GM12878 (cell line): ENCODE results near the gene DENR. TPM values are rescaled to one million over a fixed set of nuclear protein-coding genes. Genes with fewer than 3 reads are reported as not detected.
A peak's percentile ranks its signal among the peaks of the same experiment; 100 is the strongest.

Experiments used
- ATAC-seq: fragments of 200-7000 bp; cut with Tn5 transposase; 3 replicates; pipeline ENCODE4 v1.9.1; 2020; ENCODE audit warnings: mild to moderate bottlenecking, moderate library complexity
- BruUV-seq: library from RNA; stranded (reverse); fragments of 400-500 nt; replicated peaks from 2 replicates; lab custom pipeline; 2021; lab: Mats Ljungman, UMichigan
- CTCF ChIA-PET: fragments of 300-600 bp; sonication (Branson Sonifier 250); formaldehyde crosslinking; extraction: SDS; loops from one replicate; lab custom pipeline; 2021; ENCODE audit warnings: inconsistent platforms; lab: Yijun Ruan, JAX
- POLR2A ChIA-PET: fragments of 350-600 bp; formaldehyde crosslinking; extraction: SDS; loops from one replicate; lab custom pipeline; 2021; ENCODE audit warnings: inconsistent platforms; lab: Charles Lee
- RAD21 ChIA-PET: fragments of 300-600 bp; sonication (Branson Sonifier 250); formaldehyde crosslinking; loops from one replicate; lab custom pipeline; 2023; ENCODE audit warnings: antibody characterized with exemption; ENCODE audit not compliant: unreplicated experiment; lab: Charles Lee
- SMC1A ChIA-PET: fragments of 300-600 bp; sonication (Branson Sonifier 250); formaldehyde crosslinking; loops from one replicate; lab custom pipeline; 2023; ENCODE audit not compliant: unreplicated experiment, uncharacterized antibody; lab: Charles Lee
- DNase-seq: peaks from one replicate; pipeline ENCODE4 v3.0.0-alpha.2; 2011; ENCODE audit warnings: low read depth, low spot score
- FAIRE-seq: peaks from 3 replicates; lab custom pipeline; 2011; peaks lifted over from hg19 to GRCh38; lab: Jason Lieb, UNC
- H2AFZ ChIP-seq: 2 replicates; pipeline ENCODE4 v1.6.0; 2011; ENCODE audit warnings: low read depth, low read length, control low read depth; ENCODE audit not compliant: control insufficient read depth
- H3K27ac ChIP-seq: 2 replicates; pipeline ENCODE4 v1.5.1; 2011; ENCODE audit warnings: control low read depth; ENCODE audit not compliant: control insufficient read depth, insufficient read depth
- H3K27me3 ChIP-seq, 2 experiments: replicated peaks in 1 of 2; 2 replicates each; pipeline versions ENCODE4 v1.6.0 to v1.6.1; 2011; ENCODE audit warnings: low read length in 1 of 2; ENCODE audit not compliant: control insufficient read depth in 2 of 2, insufficient read depth in 2 of 2
- H3K36me3 ChIP-seq, 2 experiments: 2 replicates each; pipeline ENCODE4 v1.5.1; 2011; ENCODE audit warnings: low read length in 1 of 2; ENCODE audit not compliant: control insufficient read depth in 2 of 2, insufficient read depth in 2 of 2
- H3K4me1 ChIP-seq: 2 replicates; pipeline ENCODE4 v1.6.1; 2011; ENCODE audit warnings: mild to moderate bottlenecking, low read length, moderate library complexity, mixed read lengths; ENCODE audit not compliant: control insufficient read depth, insufficient read depth
- H3K4me2 ChIP-seq: 2 replicates; pipeline ENCODE4 v1.6.0; 2011; ENCODE audit warnings: control low read depth; ENCODE audit not compliant: control insufficient read depth, insufficient read depth
- H3K4me3 ChIP-seq: fragments of 200-600 bp; sonication (generic); 2 replicates; pipeline ENCODE4 v1.5.1; 2016
- H3K79me2 ChIP-seq: 2 replicates; pipeline ENCODE4 v1.6.0; 2011; ENCODE audit warnings: low read length; ENCODE audit not compliant: control insufficient read depth, insufficient read depth
- H3K9ac ChIP-seq: 2 replicates; pipeline ENCODE4 v1.8.0; 2011; ENCODE audit warnings: low read length, control low read depth, mixed read lengths; ENCODE audit not compliant: control insufficient read depth, insufficient read depth
- H3K9me3 ChIP-seq: replicated peaks from 3 replicates; pipeline ENCODE4 v1.5.1; 2011; ENCODE audit warnings: mild to moderate bottlenecking, low read length; ENCODE audit not compliant: control insufficient read depth, insufficient read depth
- H4K20me1 ChIP-seq: 2 replicates; pipeline ENCODE4 v1.6.0; 2011; ENCODE audit not compliant: control insufficient read depth, insufficient read depth
- EED ChIP-seq: sonication (generic); IDR thresholded peaks from 2 replicates; pipeline ENCODE4 v1.6.1; 2016; ENCODE audit warnings: antibody characterized with exemption, low read depth
- RAD21 ChIP-seq: IDR thresholded peaks from 2 replicates; pipeline ENCODE4 v1.6.1; 2011; ENCODE audit warnings: mild to moderate bottlenecking, low read depth, low read length, moderate library complexity; ENCODE audit not compliant: insufficient read depth
- SIX5 ChIP-seq: IDR thresholded peaks from 2 replicates; pipeline ENCODE4 v1.6.1; 2011; ENCODE audit warnings: mild to moderate bottlenecking, low read depth, low read length, moderate library complexity; ENCODE audit not compliant: severe bottlenecking
- SMARCA5 ChIP-seq: fragments of 450-650 bp; IDR thresholded peaks from 2 replicates; pipeline ENCODE4 v1.6.1; 2017; ENCODE audit warnings: mild to moderate bottlenecking
- SMC3 ChIP-seq: IDR thresholded peaks from 2 replicates; pipeline ENCODE4 v1.6.1; 2011; ENCODE audit warnings: low read length, improper control_type of control experiment, borderline replicate concordance
- whole genome bisulfite sequencing: methylation state at CpG from one replicate; pipeline ENCODE4 v1.1.6; 2016; ENCODE audit warnings: low lambda C conversion rate; ENCODE audit not compliant: insufficient replicate concordance, insufficient coverage; ENCODE audit errors: missing lambda C conversion rate; 5-methylcytosine and 5-hydroxymethylcytosine counted together
- in situ Hi-C: fragments of 300-500 bp; cut with MboI; formaldehyde crosslinking; loops from 9 replicates; pipeline ENCODE4 v1.14.3; 2018; ENCODE audit warnings: mixed read lengths
- intact Hi-C: fragments of 100-400 bp; cut with micrococcal nuclease; formaldehyde crosslinking; loops from one replicate; pipeline ENCODE4 v1.14.2; 2022; ENCODE audit not compliant: unreplicated experiment
- polyA plus RNA-seq, 11 experiments: library from polyadenylated mRNA; depleted of rRNA in 4 of 11; unstranded in 6 of 11; stranded (reverse) in 5 of 11; fragments of >200 nt; fragmentation: Nextera tagmentation in 4 of 11; fragmentation: Illumina TruSeq in 1 of 11; extraction: Ambion mirVana in 4 of 11; extraction: Trizol in 1 of 11; gene quantifications; 1 replicate in 1 of 11; 2 replicates in 10 of 11; pipeline versions ENCODE4 v1.2.1 to v1.2.3, GENCODE V29; 2011 to 2016; ENCODE audit warnings: inconsistent platforms in 2 of 11, missing spikeins in 2 of 11, low read depth in 1 of 11
- total RNA-seq, 4 experiments: library from RNA; depleted of rRNA in 3 of 4; stranded (reverse); fragments of >200 nt in 3 of 4; fragmentation: Illumina TruSeq in 1 of 4; extraction: Trizol in 1 of 4; gene quantifications; 2 replicates each; pipeline versions ENCODE4 v1.2.1 to v1.2.3, GENCODE V29; 2013 to 2021
- TF ChIP-seq, protein P1 (sequence below), 3 experiments: IDR thresholded peaks in 2 of 3; conservative IDR thresholded peaks in 1 of 3; 2 replicates each; pipeline ENCODE4 v1.5.1; 2011; ENCODE audit warnings: low read depth in 3 of 3, low read length in 3 of 3, mild to moderate bottlenecking in 3 of 3, control low read depth in 2 of 3, moderate library complexity in 2 of 3, inconsistent platforms in 1 of 3, mixed read lengths in 1 of 3; ENCODE audit not compliant: control insufficient read depth in 2 of 3, insufficient read depth in 1 of 3; ENCODE audit errors: extremely low read depth in 1 of 3

Gene DENR
- total and polyA plus RNA-seq, 10 of the 15 experiments (the other 5 are each of a cell fraction or from before 2014, with no cell fraction given), result 29.4 to 97.7 (median 58.3) TPM

DNA sequence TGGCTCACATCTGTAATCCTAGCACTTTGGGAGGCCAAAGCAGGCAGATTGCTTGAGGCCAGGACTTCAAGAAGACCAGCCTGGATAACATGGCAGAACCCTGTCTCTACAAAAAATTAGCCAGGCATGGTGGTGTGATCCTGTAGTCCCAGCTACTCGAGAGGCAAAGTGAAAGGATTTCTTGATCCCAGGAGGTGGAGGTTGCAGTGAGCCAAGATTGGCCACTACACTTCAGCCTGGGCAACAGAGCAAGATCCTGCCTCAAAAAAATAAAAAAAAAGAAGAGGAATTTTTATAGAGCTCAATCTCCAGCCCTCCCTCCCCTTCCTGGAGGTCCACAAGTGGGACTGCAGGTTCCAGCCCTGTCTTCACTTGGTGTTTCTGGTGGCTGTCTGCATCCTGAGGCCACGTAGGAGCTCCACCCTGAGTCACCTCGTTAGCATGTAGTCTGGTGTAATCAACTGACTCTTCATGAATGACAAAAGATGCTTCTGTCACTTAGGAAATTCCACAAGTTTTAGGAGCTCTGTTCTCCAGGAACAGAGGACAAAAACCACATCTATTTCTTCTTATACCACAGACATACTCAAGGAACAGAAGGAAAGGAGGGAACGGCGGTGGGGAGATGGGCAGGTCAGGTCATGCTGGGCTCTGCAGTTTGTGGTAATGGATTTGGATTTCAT is 37.9 kb downstream of the DENR start (continued):
- TF ChIP-seq SIX5, result no peak

DNA sequence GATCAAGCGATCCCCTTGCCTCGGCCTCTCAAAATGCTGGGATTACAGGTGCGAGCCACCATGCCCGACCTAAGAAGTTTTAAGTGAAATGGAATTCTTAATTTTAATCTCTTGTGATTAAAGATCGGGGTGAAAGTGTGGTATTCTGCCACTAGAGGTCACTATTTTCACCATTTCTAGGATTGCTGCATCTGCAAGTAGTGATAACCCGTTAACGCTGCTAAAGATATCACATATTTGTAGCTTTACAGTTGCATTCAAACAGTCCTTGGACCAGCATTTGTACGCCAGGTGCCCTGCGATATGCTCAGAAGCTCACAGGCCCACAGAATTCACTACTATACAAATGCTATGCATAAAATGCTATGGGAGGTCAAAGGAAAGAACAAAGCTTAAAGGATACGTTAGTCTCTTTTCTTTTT is 41.1 kb downstream of the DENR start:
- CTCF ChIA-PET, result interaction anchor here (0.6 to 4.3 kb wide), 54 partner anchors 9 to 444 kb away, joined by 3 to 46 read pairs (median 4); partner anchors contain the start of genes DENR, HIP1R and MPHOSPH9
- intact Hi-C loops (loop anchor here (1.0 to 5.0 kb wide), 3 partner anchors 44 to 159 kb away; partner anchors contain the start of gene HIP1R), in situ Hi-C loops (loop anchor here (5.0 kb wide), 1 partner anchor 159 kb away; no protein-coding TSS in a partner anchor)
- Histone ChIP-seq H3K79me2 (no peaks in the 10 kb centered on the region), H3K4me3 (no peak overlapping the region), H3K4me2 (no peak overlapping the region), H3K4me1 (no peaks in the 10 kb centered on the region), H3K9me3 (no peaks in the 10 kb centered on the region), H4K20me1 (no peaks in the 10 kb centered on the region), H3K9ac (no peak overlapping the region), H3K27ac (no peak overlapping the region), H2AFZ (no peak overlapping the region), H3K27me3 (no peaks in the 10 kb centered on the region), H3K36me3 (no peaks in the 10 kb centered on the region)
- FAIRE-seq (peak; percentile 68), DNase-seq (no peak), ATAC-seq (peak; percentile 88)
- SMC1A ChIA-PET, result interaction anchor here (0.6 to 3.6 kb wide), 25 partner anchors 9 to 444 kb away, joined by 3 to 30 read pairs (median 4); no protein-coding TSS in a partner anchor
- BruUV-seq, result no TSS peak
- POLR2A ChIA-PET, result interaction anchor here (1.0 kb wide), 1 partner anchor 9 kb away, joined by 3 read pairs; no protein-coding TSS in a partner anchor
- TF ChIP-seq, protein P1, sequence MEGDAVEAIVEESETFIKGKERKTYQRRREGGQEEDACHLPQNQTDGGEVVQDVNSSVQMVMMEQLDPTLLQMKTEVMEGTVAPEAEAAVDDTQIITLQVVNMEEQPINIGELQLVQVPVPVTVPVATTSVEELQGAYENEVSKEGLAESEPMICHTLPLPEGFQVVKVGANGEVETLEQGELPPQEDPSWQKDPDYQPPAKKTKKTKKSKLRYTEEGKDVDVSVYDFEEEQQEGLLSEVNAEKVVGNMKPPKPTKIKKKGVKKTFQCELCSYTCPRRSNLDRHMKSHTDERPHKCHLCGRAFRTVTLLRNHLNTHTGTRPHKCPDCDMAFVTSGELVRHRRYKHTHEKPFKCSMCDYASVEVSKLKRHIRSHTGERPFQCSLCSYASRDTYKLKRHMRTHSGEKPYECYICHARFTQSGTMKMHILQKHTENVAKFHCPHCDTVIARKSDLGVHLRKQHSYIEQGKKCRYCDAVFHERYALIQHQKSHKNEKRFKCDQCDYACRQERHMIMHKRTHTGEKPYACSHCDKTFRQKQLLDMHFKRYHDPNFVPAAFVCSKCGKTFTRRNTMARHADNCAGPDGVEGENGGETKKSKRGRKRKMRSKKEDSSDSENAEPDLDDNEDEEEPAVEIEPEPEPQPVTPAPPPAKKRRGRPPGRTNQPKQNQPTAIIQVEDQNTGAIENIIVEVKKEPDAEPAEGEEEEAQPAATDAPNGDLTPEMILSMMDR (IDR thresholded peaks at IDR 0.05 in 2 of 3, conservative IDR thresholded peaks at IDR 0.05 in 1 of 3; ENCODE audit: control insufficient read depth in 2 of 3, extremely low read depth in 1 of 3, insufficient read depth in 1 of 3, low read depth in 3 of 3, low read length in 3 of 3), result peak; percentile 53 to 67 (median 64); a peak in 5 of 6 replicates
- no peak for TF ChIP-seq EED
- TF ChIP-seq SMARCA5, result no peak
- TF ChIP-seq SMC3, result peak; percentile 67; the same call in 1 of the 2 replicates
- peak; percentile 74 for TF ChIP-seq RAD21
- RAD21 ChIA-PET, result interaction anchor here (0.8 to 3.4 kb wide), 22 partner anchors 9 to 444 kb away, joined by 3 to 20 read pairs (median 4); partner anchors contain the start of gene HIP1R
- 10% methylated on average over 10 of the region's 10 CpGs for whole genome bisulfite sequencing
